ENCODE data around the gene FGD6.

GRCh38 chr12:95261109-95261508 is 43.8 kb upstream of the FGD6 start:
- TF ChIP-seq EZH2 (IDR thresholded peaks at IDR 0.05; ENCODE audit: insufficient read depth, poor library complexity, severe bottlenecking) (no peak), EZH2phosphoT487 (IDR thresholded peaks at IDR 0.05; ENCODE audit: insufficient read depth, low read depth) (no peak)
